ENCODE results near the gene TRAF4.

The TRAF4 gene

GRCh38 chr17:28796062-28796461, 52.3 kb downstream of the TRAF4 start:
- no peak for DNase-seq (ENCODE audit: extremely low read depth, insufficient read length)
- no peak for TF ChIP-seq CTCF (IDR thresholded peaks at IDR 0.05; ENCODE audit: insufficient read depth, low read length, poor library complexity, severe bottlenecking)
- no peaks in the 10 kb centered on the region for H3K27me3 ChIP-seq (replicated peaks; ENCODE audit: control insufficient read depth, insufficient read depth, low read length)

More at GRCh38 chr17:28796062-28796461, 52.3 kb downstream of the TRAF4 start:
- Histone ChIP-seq H3K36me3 (ENCODE audit: control insufficient read depth, insufficient read depth, low read length) (no peaks in the 10 kb centered on the region), H3K4me3 (replicated peaks; ENCODE audit: low read depth, low read length) (no peak overlapping the region)

Measured in GM06990 (cell line).